Ureter (tissue), 1 donor: ENCODE data around the gene CYTH1. TPM values are rescaled to one million over a fixed set of nuclear protein-coding genes. Genes with fewer than 3 reads are reported as not detected.

Experiments
- DNase-seq: peaks from one replicate; pipeline ENCODE4 v3.0.0-alpha.2; 2020; ENCODE audit warnings: low spot score
- total RNA-seq: library from RNA; stranded (reverse); gene quantifications from one replicate; pipeline ENCODE4 v1.2.4, GENCODE V29; 2023
- donor health status: DM: yes; HTN: yes; CAD: no.

Gene CYTH1, protein sequence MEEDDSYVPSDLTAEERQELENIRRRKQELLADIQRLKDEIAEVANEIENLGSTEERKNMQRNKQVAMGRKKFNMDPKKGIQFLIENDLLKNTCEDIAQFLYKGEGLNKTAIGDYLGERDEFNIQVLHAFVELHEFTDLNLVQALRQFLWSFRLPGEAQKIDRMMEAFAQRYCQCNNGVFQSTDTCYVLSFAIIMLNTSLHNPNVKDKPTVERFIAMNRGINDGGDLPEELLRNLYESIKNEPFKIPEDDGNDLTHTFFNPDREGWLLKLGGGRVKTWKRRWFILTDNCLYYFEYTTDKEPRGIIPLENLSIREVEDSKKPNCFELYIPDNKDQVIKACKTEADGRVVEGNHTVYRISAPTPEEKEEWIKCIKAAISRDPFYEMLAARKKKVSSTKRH
- 55.6 TPM for total RNA-seq

DNA sequence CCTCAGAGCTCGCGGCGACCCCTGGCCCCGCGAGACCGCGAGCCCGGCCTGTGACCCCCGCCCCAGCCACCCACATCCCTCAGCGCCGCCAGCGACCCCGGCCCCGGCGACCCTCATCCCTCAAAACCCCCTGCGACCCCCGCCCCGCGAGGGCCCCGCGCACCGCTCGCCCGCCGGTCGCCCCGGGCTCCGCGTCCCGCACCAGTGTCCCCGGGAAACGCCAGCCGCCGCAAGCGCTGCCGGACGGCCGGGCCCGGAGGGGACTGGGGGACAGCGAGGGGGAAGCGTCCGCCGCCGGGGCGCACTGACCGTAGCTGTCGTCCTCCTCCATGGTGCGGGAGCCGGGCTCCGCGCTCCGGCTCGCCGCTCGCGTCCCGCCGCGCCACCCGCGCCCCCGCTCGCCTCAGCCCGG is at the start of gene CYTH1:
CYTH1 (minus strand) TSS at position 381 of the 412 bp plus-strand sequence; CDS start at position 331, 50 bp downstream.
- no peak for DNase-seq

DNA sequence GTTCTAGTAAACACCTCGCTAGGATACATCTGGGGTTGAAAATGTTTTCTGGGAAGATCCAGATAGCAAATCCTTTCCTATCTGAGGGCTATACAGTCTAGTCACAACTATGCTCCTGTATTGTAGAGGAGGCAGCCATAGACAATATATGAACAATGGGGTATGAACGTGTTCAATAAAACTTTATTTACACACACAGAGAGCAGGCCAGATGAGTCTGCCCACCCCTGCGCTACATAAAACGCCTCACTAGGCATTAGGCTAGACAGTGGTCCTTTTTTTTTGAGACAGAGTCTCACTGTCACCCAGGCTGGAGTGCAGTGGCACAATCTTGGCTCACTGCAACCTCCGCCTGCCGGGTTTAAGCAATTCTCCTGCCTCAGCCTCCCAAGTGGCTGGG is 47.4 kb upstream of the CYTH1 start:
- DNase-seq: no peak

DNA sequence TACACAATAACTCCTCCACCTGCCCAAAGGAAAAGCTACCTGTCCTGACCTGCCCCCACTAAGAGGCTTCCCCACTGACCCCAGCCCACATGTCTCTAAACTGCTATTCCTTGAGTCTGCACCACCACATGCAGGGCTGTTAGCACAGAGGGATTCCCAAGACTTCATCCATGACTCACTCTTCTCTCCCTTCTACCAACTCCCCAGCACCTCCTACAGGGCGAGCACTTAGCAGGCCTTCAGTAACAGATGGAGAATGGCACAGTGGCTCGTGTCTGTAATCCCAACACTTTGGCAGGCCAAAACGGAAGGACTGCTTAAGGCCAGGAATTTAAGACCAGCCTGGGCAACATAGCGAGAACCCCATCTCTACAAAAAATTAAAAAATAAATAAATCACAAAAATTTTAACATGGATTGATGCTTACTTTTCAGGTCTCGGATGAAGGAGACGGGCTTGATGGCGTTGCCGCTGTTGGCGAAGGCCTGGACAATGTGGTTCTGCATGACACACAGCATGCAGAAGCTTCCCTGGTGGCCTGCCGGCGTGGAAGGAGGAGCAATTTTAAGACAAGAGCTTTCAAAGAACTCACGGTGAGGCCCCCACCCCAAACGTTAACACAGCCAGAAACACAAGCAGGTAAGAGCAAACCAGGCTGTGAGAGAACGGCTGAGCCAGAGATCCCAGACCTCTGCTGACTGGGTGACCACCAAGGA is 46.6 kb upstream of the CYTH1 start:
- no peak for DNase-seq

DNA sequence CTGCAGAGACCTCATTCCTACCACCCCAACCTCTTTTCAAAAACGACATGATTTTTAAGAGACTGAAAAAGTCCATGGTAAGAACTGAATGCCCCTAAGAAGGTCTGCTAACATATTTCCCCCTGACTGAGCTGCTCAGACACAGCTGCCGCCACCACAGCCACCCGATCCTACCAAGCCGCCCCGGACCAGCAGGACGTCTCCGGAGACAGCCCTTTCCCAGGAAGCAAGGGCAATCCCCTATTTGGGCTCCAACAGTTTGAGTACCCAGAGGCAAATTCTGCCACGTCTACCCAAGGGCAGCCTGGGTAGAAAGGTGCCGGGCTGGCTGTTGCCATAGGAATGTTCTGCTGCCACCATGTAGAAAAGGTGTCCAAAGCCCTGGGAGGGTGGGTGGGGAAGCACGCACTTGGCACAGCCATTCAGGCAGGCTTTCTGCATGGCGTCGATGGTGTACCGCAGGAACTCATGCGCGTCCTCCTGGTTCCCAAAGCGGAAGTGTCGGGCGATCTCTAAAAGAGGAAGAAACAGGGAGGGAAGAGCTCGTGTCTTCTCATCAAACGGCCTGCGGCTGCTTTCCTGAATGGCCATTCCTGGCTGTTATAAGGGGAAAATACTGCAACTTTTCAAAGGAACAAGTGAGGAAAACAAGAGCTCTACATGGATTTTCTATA is 44.9 kb upstream of the CYTH1 start:
- DNase-seq: no peak

DNA sequence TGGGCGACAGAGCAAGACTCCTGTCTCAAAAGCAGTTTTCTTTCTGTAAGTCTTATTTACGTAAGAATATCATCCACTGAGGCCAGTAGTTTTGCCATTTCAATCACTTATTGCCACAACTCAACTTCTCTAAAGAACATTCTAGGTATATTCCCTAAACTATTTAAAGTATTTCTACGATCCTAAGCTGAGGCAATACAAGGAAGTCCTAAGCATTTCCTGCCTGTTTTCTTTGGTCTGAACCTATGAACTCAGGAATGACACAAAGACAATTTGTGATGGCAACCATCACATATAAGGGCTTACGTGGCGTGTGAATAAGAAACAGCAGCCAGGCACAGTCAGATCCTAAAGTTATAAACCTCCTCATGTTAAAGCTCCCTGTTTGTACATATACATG is 44.3 kb upstream of the CYTH1 start:
- no peak for DNase-seq

DNA sequence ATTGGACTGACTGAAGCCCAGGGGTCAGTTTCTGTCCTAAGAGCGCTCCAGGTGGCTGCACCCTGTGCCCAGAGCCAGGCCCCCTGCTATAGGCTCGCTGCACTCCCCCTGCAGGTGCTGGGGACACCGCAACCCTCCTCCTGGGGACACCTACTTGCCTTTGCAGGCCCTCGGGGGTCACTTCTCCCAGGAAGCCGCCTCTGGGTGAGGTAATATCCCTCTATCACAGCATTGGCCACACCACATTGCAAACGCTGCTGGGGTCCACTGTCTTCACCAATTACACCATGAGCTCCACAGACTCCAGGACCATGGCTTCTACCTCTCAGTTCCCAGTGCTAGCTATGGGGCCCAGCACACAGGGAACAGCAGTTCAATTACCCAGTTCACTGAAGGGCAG is 43.6 kb upstream of the CYTH1 start:
- DNase-seq: no peak

DNA sequence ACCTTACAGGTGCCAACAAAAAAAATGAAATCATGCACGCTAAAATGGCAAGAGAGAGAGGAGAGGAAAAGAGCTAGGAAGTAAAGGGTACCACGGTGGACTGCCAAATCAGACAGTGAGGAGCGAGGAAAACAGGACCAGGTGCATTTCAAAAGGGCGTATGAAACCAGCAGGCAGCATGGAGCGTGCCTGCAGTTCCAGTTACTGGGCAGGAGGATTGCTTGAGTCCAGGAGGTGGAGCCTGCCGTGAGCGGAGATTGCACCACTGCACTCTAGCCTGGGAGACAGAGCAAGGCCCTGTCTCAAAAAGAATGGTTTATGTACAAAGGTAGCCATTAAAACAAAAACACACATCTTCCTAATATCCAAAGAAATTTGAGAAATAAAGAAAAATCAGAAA is 42.2 kb upstream of the CYTH1 start:
- no peak for DNase-seq

DNA sequence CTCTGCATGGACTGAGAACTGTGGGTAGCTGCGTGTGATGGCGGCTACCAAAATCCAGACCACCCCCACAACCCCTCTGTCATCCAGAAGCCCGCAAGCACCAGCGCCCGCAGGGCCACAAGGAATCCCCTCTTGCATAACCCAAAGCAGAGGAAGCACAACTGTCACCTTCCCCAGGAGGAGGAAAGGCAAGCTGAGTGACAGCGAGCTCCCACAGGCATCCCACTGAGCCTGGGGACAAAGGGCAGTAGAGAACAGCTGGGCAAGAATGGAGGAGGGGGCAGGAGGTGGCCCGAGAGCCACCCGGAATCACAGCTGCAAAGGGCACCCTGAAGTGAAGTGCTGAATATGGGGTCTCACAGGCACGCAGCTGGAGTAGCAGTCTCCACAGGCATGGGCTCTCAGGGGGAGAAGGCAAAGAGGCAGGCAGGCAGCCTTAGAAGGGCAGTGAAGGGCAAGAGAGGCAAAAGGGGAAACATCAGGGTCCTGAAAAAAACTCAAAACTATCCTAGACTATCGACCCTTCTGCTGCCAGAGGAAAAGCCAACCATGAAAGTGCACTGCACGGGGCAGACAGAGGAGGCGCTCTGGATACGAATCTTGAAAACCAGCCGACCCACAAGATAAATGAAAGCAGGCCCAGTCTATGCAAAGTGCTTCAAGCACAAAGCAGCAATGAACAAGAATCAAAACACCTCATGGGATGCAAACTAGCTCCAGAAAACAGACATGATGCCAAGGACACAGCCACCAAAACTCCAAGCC is 41.4 kb upstream of the CYTH1 start:
- no peak for DNase-seq

DNA sequence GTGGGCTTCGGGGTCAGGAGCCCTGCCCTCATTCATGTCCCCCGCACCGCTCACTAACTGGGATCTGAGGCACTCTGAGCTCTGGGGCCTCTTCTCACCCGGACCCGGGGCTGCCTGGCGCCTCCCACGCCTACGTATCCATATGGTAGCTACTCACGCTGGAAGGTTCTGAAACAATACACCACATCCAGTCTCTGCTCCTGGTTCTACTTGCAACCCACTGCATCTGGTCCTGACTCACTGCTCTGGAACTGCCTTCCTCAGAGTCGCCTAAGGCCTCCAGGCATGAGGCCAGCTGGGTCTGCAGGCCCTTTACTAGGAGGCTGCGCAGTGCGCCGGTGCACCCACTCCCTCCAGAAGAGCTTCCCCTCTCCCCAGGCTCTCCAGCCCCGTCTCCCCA is 40.5 kb upstream of the CYTH1 start:
- DNase-seq: no peak

DNA sequence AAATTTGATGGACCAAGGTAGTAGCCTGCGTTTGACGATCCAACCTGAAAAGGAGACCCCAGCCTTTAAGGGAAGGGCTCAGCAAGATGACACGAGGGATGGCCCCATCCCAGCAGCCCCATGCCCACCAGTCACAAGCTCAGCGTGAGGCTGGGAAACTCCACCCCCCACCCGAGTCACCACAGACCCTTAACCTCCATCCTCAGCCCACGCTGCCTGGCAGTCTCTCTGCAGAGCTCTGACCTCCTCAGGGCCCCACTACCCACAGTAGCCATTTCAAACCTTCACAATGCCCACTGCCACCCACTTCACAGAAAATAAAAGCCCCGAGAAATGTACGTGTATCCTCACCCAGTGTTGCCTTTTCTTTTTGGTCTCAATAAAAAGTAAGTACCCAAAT is 39.9 kb upstream of the CYTH1 start:
- no peak for DNase-seq

DNA sequence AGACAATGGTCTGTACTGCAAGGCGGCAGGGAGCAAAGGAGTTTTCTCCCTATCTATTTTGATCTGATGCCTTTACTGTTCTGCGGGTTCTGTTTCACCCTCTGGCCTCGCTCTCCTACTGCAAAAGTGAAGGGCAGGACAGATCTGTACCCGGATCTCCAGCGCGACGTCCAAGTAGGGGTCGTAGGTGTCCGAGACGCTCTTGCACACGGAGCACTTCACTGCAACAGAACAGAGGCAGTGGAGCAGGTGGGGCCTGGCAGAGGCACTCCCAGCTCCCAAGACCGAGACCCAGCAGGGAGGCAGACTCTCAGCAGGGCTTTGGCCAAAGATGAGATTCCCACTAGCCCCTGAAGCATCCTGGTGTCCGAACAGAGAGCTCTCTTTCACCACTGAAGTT is 38.8 kb upstream of the CYTH1 start:
- no peak for DNase-seq

DNA sequence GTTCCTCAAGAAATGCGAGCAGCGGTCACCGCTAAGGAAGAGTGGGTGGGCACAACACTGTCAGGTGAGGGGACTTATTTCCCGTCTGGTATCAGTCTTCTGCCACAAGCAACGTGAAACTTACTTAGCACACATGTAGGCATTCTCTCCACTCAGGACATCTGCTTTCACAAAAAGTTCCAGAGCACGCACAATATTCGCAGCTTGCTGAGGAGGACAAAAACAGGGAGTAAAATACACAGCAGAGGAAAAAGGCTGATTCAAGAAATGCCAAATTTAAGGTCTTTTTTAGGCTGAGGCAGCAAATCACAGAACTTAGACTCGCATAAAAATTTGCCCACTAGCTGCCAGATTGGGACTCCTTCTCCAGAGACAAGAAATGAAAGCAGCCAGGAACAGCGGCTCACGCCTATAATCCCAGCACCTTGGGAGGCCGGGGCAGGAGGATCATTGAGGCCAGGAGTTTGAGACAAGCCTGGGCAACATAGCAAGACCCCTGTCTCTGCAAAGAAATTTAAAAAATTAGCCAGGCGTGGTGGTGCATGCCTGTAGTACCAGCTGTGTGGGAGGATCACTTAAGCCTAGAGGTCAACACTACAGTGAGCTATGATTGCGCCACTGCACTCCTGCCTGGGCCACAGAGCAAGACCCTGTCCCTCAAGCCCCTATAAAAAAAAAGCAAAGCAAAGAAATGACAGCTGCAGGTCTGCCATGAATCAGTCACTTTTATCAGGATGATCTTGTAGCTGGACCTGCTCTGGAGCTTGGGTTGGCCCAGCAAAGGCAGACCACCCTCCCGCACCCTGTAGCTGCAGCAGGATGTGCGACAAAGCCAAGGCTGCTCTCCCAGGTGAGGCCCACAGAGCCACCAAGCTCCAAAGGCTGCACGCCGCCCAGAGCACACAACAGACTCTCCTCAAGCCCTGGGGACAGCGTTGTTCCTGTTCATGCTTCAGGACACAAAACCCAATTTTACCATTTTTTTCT is 38.0 kb upstream of the CYTH1 start:
- no peak for DNase-seq

DNA sequence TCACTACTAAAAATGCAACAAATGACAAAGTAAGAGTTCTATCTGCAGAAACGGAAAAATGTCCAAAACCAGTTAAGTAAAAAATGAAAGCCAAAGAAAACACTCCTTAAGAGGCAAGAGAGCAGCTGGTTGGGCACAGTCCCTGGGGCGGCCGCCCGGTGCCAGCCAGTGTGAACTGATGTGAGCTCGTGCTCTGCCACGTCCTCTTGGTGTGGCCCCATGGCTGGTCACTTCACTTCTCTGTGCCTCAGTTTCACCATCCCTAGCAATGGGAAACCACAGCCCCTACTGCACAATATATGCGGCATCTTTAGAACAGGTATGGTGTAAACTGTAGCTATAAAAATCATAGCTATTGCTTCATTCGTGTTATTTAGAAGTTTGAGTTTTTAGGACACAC is 37.3 kb upstream of the CYTH1 start:
- no peak for DNase-seq

DNA sequence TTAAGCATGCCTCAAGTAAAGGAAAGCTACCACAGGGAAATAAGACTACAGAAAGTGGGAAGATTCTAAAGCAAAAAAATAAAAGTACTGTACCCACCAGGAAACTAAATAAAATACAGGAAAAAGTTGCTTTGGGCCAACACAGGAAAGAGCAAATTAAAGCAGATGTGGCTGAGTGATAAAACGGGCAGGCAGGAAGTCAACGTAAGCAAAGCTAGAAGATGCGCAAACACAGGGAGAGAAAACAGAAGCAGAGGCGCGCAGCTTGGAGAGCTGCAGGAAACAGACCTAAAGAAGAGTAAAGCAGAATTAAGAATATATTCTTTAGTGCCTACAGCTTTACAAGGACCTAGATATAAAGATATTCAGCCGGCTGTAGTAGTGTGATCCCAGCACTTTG is 36.9 kb upstream of the CYTH1 start:
- DNase-seq: no peak

DNA sequence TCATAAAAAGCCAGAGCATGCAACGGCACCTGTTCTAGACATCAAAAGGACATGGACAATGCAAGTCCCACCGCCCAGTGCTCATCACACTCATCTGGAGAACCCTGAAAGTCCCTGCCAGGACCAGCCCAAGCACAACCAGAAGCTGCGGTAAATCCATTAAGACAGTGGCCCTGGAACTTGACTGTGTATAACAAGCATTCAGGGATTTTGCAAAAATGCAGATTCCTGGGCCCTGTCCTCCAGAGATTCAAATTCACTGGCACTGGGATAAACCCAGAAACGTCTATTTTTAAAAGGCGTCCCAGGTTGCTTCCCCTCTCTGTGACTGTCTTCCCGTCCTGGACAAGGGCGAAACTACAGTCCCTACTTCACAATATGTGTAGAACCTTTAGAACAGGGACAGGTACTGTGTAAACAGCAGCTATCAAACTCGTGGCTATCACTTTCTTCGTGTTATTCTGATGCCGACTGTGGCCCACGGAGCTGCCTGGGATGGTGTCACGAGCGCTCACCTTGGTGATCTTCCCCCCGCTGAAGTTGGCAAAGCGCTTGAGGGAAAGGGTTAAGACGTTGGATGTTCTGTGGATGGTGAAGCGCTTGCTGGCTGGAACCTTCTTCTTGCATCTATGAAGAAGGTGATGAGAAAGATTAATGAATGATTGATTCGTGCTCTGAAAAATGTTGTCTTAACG is 36.2 kb upstream of the CYTH1 start:
- DNase-seq: no peak

DNA sequence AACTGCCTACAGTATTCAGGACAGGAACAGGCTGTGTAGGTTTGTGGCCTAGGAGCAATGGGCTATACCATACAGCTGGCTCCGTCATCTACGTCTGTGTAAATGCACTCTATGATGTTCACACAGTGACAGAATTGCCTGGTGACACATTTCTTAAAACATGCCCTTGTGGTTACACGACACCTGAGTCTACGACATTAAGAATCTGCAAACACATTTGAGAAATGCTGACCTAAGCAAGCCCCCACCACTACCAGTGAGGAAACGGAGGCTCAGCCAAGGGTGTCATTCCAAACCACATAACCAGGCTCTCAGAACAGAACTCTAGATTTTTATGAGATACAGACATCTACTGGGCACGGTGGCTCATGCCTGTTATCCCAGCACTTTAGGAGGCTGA is 35.0 kb upstream of the CYTH1 start:
- no peak for DNase-seq

DNA sequence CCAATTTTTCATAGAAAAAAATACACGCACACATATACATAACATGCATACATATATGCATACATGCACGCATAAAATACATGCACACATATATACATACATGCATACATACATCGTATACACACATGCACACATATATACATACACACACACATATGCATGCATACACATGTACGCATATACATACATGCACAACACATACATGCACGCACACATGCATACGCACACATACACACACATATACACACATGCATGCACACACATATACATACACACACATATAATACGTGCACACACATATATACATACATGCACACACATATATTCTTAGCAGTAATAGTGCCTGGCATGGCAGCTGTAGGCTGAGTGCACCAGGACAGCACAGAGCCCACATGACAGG is 33.6 kb upstream of the CYTH1 start:
- DNase-seq: no peak

DNA sequence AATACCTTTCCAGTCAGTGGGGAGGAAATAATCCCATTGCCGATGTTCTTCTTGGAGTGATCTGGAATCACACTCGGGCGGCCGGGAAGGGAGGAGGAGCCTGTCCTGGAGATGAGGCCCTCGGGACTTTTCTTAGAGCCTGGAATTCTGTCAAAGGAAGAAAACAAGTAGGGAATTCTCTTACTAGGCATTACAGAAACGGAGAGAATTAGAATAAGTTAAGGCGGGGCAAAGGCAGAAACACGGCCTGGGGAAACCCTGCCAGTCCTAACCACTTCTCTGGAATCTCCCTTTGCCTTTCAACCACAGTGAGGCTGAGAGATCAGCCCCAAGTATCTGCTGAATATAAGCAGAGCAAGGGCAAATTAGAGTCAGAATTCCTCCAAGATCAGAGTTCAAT is 30.8 kb upstream of the CYTH1 start:
- no peak for DNase-seq

DNA sequence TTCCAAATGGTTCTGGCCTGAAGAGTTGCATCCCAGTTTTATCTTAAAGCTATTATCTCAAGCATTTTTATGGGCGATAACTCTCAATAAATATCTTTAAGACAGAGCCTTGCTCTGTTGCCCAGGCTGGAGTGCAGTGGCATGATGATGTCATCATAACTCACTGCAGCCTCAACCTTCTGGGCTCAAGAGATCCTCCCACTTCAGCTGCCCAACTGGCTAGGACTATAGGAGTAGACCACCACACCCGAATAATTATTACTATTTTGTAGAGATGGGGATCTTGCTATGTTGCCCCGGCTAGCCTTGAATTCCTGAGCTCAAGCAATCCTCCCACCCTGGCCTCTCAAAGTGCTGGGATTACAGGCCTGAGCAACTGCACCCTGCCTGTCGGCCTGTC is 26.1 kb upstream of the CYTH1 start:
- no peak for DNase-seq

DNA sequence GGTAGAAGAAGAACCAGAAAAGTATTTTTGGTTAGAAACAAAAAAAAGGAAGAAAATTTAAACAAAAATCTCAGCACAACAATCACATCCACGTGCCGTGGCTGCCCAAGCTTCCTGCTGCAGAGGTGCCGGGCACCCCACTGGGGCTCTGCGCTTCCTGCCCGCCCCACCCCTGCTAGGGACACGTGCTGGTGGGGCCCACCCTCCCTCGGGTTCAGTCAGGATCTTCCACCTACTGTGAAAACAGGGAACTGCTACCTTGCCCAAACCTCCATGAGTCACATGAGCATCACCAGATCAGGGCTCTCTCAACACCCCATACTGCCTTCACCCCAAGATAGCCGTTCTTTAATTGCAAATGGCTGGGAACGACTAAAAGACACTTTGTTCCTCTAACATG is 24.4 kb upstream of the CYTH1 start:
- DNase-seq: no peak
